ENCODE results near the gene PGM3.

Gene PGM3

DNA sequence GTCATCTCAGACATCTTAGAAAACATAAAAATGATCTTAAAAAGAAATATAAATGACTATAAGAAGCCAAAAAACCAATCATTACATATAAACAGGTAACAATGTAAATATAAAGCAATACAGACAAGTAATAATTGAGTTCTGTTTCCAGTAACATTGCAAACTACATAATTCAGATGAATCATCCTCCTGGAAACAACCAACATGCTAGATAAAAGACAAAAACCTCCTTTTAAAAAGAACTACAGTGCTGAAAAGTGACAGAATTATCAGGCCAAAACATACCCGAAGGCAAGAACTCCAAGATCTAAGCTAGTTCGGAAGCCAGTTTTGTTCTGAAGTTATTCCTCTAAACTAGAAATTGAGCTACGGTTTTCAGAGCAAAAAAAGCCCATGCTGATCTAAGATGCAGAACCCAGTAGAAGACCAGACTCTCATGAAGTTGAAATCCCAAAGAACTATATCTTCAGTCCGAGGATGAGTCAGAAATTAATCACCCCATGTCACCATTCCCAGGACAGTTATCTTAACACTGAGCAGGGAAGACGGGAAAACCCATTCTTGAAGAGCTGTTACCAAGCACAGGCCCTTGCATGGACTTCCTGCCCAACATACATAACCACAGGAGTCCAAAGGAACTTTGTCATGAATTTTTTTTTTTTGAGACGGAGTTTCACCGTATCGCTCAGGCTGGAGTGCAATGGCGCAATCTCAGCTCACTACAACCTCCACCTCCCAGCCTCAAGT lies 9.8 kb downstream of the PGM3 start:
- no peak for DNase-seq (ENCODE audit: low spot score)

DNA sequence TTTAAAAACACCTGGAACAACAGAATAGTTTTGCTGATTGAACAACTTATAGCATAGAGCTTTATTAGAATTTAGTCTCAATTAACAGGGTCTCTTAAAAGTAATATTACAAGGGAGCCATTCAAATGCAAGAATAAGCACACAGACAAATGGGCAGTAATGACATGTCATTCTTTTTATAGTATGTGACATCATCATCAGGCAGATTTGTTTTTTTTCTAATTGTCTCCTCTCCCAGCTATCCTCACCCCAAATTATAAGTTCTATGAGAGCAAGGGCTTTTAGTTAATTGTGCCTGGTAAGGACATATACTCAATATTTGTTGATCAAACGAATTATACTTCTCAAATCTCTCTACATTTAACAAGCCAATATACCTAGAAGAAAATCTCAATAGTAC lies 11.0 kb downstream of the PGM3 start:
- no peak for DNase-seq (ENCODE audit: low spot score)

DNA sequence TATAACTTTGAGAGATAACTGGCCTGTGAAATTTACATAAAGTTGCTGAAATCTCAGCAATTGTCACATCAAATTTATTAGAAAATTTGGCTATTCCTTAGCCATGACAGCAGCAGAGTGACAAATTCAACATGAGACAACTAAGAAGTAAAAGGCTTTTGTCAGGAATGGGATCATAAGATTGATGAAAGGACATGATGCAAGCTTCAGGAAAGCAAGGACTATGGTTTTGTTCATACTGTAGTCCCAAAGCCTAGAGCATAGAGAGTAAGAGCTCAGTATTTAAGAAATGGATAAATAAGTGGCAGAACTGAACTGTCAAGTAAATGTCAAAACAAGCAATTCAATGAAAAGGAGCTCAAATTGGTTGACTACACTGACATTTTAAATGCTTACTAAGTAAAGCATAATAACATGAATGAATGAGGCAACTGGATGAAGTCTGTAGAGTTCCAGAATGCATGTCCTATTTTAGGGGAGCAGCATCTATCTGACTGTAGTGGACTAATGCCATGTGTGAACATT lies 12.6 kb downstream of the PGM3 start:
- no peak for DNase-seq (ENCODE audit: low spot score)

DNA sequence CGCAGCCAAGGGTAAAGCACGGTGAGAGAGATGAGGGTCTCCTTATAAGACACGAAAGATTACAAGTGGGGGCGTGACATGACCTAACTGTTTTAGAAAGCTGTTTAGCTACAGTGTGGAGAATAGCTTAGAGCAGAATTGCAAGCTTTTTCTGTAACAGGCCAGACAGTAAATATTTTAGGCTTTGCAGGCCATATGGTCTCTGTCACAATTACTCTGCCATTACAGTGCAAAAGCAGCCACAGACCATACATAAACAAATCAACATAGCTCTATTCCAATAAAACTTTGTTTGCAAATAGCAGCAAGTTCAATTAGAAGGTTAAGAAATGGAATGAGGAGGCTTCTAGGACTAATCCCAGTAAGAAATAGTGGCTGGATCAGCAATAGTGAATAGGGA lies 16.8 kb downstream of the PGM3 start:
- no peak for DNase-seq (ENCODE audit: low spot score)

DNA sequence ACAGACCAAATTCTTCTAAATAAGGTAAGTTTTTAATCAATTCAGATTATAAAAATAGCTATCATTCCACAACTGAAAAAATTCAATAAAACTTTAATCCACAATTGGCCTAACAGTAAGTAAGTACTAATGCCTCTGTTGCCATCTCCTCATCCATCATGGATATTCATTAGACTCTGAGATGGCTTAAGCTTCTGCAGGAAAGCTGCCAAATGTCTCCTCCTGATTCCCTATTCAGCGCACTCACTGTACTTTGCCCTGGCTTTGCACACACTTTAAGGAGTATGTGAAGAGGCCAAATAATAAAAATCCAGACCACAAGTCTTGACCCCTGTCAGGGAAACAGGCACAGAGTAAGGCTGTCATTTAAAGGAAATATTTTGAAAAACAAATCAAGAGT lies 23.6 kb downstream of the PGM3 start:
- no peak for DNase-seq (ENCODE audit: low spot score)

- DNase-seq (ENCODE audit: low spot score): no peak
These were observed 24.0 kb downstream of the PGM3 start for GRCh38 chr6:83169106-83169505.

GRCh38 chr6:83168556-83168955 lies 24.5 kb downstream of the PGM3 start:
- no peak for DNase-seq (ENCODE audit: low spot score)

DNA sequence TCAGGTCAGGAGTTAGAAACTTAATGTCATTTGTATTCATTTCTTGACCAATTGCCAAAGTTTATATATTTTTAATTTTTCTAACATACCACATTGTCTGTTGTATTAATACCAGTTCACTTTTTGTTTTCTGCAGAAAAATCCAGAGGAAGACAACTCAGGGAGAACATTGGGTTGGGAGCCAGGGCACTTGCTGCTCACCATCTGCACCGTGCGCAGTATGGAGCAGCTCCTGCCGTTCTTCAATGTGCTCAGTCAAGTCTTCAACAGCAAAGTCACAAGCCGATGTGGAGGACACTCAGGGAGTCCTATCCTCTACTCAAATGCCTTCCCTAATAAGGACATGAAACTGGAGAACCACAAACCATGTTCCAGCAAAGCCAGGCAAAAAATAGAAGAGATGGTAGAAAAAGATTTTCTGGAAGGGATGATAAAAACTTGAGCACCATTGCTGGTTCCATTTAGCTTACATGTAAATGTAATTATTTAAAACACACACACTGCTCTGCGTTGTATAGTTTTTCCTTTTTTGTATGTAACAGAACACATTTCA lies 25.3 kb downstream of the PGM3 start:
- DNase-seq (ENCODE audit: low spot score): no peak

DNA sequence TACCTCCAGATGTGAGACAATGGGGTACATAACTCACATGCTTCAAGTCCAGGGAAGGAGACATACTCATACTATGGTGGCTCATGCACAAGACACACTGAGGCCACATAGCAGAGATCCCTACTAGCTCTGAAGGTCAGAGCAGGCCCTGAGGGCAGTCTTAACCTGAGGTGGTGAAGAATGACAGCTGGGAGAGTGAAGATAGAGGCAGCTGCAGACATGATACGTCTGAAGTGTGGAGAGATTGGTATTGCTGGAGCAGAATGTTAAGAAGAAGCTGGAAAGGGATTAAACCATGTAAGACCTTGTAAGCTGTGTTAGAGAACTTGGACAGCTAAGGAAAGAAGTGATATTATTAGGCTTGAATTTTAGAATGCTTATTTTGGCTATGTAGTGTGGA lies 32.9 kb downstream of the PGM3 start:
- no peak for DNase-seq (ENCODE audit: low spot score)

- no peak for DNase-seq (ENCODE audit: low spot score)
These were observed 37.3 kb downstream of the PGM3 start for GRCh38 chr6:83155794-83156193.

- no peak for DNase-seq (ENCODE audit: low spot score)
These were observed 39.1 kb downstream of the PGM3 start for GRCh38 chr6:83153883-83154521.

GRCh38 chr6:83152913-83153312 lies 40.2 kb downstream of the PGM3 start:
- DNase-seq (ENCODE audit: low spot score): no peak

DNA sequence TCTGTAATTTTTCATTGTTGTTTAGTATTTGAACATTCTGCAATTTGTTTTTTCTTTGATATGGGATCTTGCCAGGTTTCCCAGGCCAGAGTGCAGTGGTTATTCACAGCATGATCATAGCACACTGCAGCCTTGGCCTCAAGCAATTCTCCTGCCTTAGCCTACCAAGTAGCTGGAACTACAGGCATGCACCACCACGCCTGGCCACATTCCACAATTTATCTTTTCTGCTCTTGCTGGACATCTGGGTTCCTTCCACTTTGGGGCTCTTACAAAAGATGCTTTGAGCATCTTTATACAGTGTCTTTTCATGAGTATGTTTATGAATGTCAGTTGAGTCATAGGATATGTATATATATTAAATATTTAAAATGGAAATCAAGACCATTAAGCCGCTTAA lies 42.0 kb downstream of the PGM3 start:
- DNase-seq (ENCODE audit: low spot score): no peak

DNA sequence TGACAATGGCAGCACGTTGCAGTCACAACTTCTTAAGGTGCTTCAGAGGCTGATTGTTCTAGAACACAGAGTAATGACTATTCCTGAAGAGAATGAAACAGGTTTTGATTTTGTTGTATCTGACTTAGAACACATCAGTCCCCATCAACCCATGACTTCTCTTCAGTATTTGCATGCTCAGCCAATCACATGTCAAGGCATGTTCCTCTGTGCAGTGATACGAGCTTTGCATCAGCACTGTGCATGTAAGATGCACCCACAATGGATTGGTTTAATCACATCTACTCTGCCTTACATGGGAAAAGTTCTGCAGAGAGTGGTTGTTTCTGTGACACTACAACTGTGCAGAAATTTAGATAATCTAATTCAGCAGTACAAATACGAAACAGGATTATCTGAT lies 54.3 kb downstream of the PGM3 start:
- DNase-seq (ENCODE audit: low spot score): no peak

DNA sequence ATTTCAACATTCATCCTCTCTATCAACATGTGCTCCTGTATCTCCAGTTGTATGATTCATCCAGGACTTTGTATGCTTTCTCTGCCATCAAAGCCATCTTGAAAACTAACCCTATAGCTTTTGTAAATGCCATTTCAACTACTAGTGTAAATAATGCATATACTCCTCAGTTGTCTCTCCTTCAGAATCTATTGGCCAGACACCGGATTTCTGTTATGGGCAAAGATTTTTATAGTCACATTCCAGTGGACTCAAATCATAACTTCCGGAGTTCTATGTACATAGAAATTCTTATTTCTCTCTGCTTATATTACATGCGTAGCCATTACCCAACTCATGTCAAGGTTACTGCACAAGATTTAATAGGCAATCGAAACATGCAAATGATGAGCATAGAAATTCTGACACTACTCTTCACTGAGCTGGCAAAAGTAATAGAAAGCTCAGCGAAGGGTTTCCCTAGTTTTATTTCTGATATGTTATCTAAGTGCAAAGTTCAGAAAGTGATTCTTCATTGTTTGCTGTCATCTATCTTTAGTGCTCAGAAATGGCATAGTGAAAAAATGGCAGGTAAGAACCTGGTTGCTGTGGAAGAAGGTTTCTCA lies 54.8 kb downstream of the PGM3 start:
- no peak for DNase-seq (ENCODE audit: low spot score)

- no peak for DNase-seq (ENCODE audit: low spot score)
These were observed 60.9 kb downstream of the PGM3 start for GRCh38 chr6:83132121-83132520.

DNA sequence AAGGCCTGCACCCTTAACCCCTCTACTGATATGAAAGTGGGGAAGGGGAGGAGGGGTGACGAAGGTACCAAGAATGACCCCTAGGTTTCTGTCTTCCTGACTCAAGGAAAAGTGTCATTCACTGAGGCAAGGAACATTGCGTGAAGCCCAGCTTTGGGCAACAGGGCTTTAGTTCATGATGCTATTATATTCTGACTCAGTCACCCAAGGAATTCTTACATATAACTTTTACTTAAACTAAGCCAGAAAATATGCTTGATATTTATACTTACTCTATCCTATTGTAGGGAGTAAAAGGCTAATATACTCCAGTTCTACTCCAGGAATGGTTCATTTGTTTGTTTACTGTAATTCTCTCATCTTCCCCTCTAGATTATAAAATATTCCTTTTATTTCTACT lies 65.1 kb downstream of the PGM3 start:
- no peak for DNase-seq (ENCODE audit: low spot score)

DNA sequence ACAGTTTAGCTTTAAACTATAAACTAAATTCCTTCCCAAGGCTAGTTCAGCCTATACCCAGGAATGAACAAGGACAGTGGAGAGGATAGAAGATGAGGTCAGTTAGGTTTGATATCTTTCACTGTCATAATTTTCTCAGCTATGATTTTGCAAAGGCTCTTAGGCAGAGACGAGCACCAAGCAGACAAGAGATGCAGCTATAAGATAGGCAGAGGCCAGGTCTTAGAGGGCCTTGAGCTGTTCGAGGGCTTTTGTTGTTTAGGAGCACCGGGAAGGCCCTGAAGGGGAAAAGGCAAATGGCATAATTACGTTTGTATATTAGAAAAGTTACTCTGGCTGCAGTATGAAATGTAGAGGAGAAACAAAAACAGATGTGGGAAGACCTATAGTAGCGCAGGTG lies 65.8 kb downstream of the PGM3 start:
- DNase-seq (ENCODE audit: low spot score): no peak

GRCh38 chr6:83126807-83127206 lies 66.3 kb downstream of the PGM3 start:
- DNase-seq (ENCODE audit: low spot score): no peak

GRCh38 chr6:83126223-83126622 lies 66.8 kb downstream of the PGM3 start:
- DNase-seq (ENCODE audit: low spot score): no peak

DNA sequence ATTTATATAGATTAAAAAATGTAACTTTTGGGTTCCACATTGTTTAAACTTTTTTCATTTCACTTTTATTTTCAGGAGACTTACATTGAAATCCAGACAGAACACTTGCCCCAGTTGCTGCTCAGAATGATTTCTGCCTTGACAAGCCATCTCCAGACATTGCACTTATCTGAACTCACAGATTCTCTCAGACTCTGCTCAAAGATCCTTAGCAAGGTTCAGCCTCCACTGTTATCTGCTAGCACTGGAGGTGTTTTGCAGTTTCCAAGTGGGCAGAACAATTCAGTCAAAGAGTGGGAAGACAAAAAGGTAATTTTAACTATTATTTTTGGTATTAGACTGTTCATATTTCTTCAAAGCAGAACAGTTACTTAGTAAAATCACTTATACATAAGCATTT lies 67.6 kb downstream of the PGM3 start:
- no peak for DNase-seq (ENCODE audit: low spot score)

- DNase-seq (ENCODE audit: low spot score): no peak
These were observed 68.5 kb downstream of the PGM3 start for GRCh38 chr6:83124553-83124952.

DNA sequence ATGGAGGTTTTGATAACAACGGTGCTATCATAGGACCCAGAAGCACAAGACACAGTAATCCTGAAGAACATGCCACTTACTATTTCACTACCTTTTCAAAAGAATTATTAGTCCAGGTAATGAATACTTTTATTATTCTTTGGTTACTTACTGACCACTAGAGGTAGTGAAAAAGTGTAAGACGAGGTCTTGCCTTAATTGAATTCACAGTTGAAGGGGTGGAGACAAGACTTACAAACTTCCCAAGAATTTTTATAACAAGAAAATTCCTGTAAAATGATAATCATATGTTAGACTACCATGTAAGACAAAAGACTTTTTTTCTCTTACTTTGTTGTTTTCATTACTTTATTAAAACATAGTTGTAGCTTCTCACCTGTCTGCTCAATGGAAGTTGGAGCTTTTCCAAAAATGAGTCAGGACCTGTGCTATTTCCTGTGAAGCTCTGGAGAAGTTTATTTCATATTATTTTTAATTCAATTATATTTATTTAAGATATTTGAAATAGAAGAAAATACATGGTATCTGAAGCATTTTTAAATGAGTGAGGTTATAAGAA lies 73.2 kb downstream of the PGM3 start:
- no peak for DNase-seq (ENCODE audit: low spot score)
